Hepatocyte (in vitro differentiated cells): ENCODE results near the gene ZNF687.

Source experiments
- CTCF ChIP-seq: fragments of 200-600 bp; sonication (generic); IDR thresholded peaks from 2 replicates; pipeline ENCODE4 v1.5.1; 2016; ENCODE audit warnings: antibody characterized with exemption, mild to moderate bottlenecking; ENCODE audit not compliant: poor library complexity
- EZH2 ChIP-seq: fragments of 200-600 bp; sonication (generic); IDR thresholded peaks from 2 replicates; pipeline ENCODE4 v1.6.1; 2016; ENCODE audit warnings: antibody characterized with exemption, mild to moderate bottlenecking, borderline replicate concordance
- EZH2phosphoT487 ChIP-seq: fragments of 200-600 bp; sonication (generic); IDR thresholded peaks from one replicate; pipeline ENCODE4 v1.6.1; 2018; ENCODE audit warnings: antibody characterized with exemption, mild to moderate bottlenecking, low read depth, moderate library complexity; ENCODE audit not compliant: unreplicated experiment, severe bottlenecking

- no peak for TF ChIP-seq CTCF
- TF ChIP-seq EZH2phosphoT487: no peak
- TF ChIP-seq EZH2: no peak
These were observed 702 bp upstream of the ZNF687 start for GRCh38 chr1:151281225-151281968.
